ENCODE measurements around the gene TEAD1. TPM values are rescaled to one million over a fixed set of nuclear protein-coding genes. Genes with fewer than 3 reads are reported as not detected.

TEAD1 gene
- total and polyA plus RNA-seq, 9 of the 15 experiments (the other 6 are each of a cell fraction or from before 2014, with no cell fraction given), result 1.7 to 17.7 (median 10.8) TPM

- H3K9me3 ChIP-seq (replicated peaks; ENCODE audit: control insufficient read depth, insufficient read depth, low read depth, low read length), result no peaks in the 10 kb centered on the region
- H3K4me3 ChIP-seq, result no peak overlapping the region
- in situ Hi-C loops (cut with MboI), result no loop called here
- H3K9ac ChIP-seq (ENCODE audit: insufficient read depth in 1 of 2, low read depth in 2 of 2, low read length in 2 of 2), result no peak overlapping the region
- H2AFZ ChIP-seq (ENCODE audit: low read depth, low read length), result no peak overlapping the region
- POLR2A ChIA-PET, result interaction anchor here (0.7 kb wide), 1 partner anchor 20 kb away, joined by 3 read pairs; no protein-coding TSS in a partner anchor
- 50% methylated on average over 2 of the region's 2 CpGs for whole genome bisulfite sequencing (ENCODE audit: insufficient coverage, low coverage, missing lambda C conversion rate)
- BruUV-seq (replicated peaks), result no TSS peak
- DNase-seq (ENCODE audit: extremely low read depth in 1 of 4, low spot score in 3 of 4) (no peak), ATAC-seq (no peak), FAIRE-seq (no peak)
- H3K36me3 ChIP-seq (ENCODE audit: control insufficient read depth, insufficient read depth, low read length), result no peaks in the 10 kb centered on the region
- H3K9me1 ChIP-seq (ENCODE audit: control insufficient read depth, insufficient read depth, low read length), result no peaks in the 10 kb centered on the region
- no peak overlapping the region for H3K4me2 ChIP-seq (ENCODE audit: insufficient read depth, low read length)
- CTCF ChIA-PET (ENCODE audit: low intra/inter-chr PET ratio), result no interaction called here
- no peaks in the 10 kb centered on the region; a peak in 1 of 5 replicates for H3K4me1 ChIP-seq (replicated peaks in 1 of 2; ENCODE audit: control insufficient read depth in 2 of 2, insufficient read depth in 2 of 2, low read length in 2 of 2)
- no peaks in the 10 kb centered on the region for H3K27me3 ChIP-seq (ENCODE audit: control insufficient read depth in 2 of 2, insufficient read depth in 2 of 2, low read length in 2 of 2)
- no peaks in the 10 kb centered on the region for H4K20me1 ChIP-seq (replicated peaks; ENCODE audit: control insufficient read depth, insufficient read depth, low read length)
- no peak for TF ChIP-seq TAF7 (tag; IDR thresholded peaks at IDR 0.05)
- TF ChIP-seq ARID1B (IDR thresholded peaks at IDR 0.05), result 0 out of 2 replicates have a peak, but pooled peaks have one; percentile 9
- intact Hi-C loops (cut with micrococcal nuclease), result no loop called here
- H3K27ac ChIP-seq (ENCODE audit: extremely low read depth, low read depth, low read length), result no peak overlapping the region
- H3K79me2 ChIP-seq (ENCODE audit: control insufficient read depth, insufficient read depth, low read length), result no peaks in the 10 kb centered on the region
Observed at GRCh38 chr11:12778240-12778905, 104.2 kb downstream of the TEAD1 start.

GRCh38 chr11:12783765-12784164, 109.5 kb downstream of the TEAD1 start:
- WGBS (ENCODE audit: insufficient coverage, low coverage, missing lambda C conversion rate), result 83% methylated on average over 2 of the region's 2 CpGs
- no peak overlapping the region for H3K9ac ChIP-seq (ENCODE audit: insufficient read depth in 1 of 2, low read depth in 2 of 2, low read length in 2 of 2)
- no peaks in the 10 kb centered on the region for H4K20me1 ChIP-seq (replicated peaks; ENCODE audit: control insufficient read depth, insufficient read depth, low read length)
- no peak overlapping the region for H2AFZ ChIP-seq (ENCODE audit: low read depth, low read length)
- DNase-seq (ENCODE audit: extremely low read depth in 1 of 4, low spot score in 3 of 4), result no peak
- peaks cover 0 to 6% of the 10 kb centered on the region in 2 experiments; a peak in 1 of 5 replicates for H3K4me1 ChIP-seq (replicated peaks in 1 of 2; ENCODE audit: control insufficient read depth in 2 of 2, insufficient read depth in 2 of 2, low read length in 2 of 2)
- no peak overlapping the region for H3K4me3 ChIP-seq
- no peaks in the 10 kb centered on the region for H3K9me3 ChIP-seq (replicated peaks; ENCODE audit: control insufficient read depth, insufficient read depth, low read depth, low read length)
- no peak overlapping the region for H3K27ac ChIP-seq (ENCODE audit: extremely low read depth, low read depth, low read length)
- no peak overlapping the region for H3K4me2 ChIP-seq (ENCODE audit: insufficient read depth, low read length)
- FAIRE-seq, result no peak
- intact Hi-C loops (cut with micrococcal nuclease) (no loop called here), in situ Hi-C loops (cut with MboI) (no loop called here)
- BruUV-seq (replicated peaks), result no TSS peak
- no peak for ATAC-seq
- no peaks in the 10 kb centered on the region for H3K79me2 ChIP-seq (ENCODE audit: control insufficient read depth, insufficient read depth, low read length)
- ChIA-PET CTCF (ENCODE audit: low intra/inter-chr PET ratio) (interaction anchor here (0.6 kb wide), 1 partner anchor 11 kb away, joined by 4 read pairs; no protein-coding TSS in a partner anchor), POLR2A (interaction anchor here (1.2 to 1.6 kb wide), 2 partner anchors 10 to 462 kb away, joined by 3 read pairs; no protein-coding TSS in a partner anchor)
- no peaks in the 10 kb centered on the region for H3K9me1 ChIP-seq (ENCODE audit: control insufficient read depth, insufficient read depth, low read length)
- no peaks in the 10 kb centered on the region for H3K36me3 ChIP-seq (ENCODE audit: control insufficient read depth, insufficient read depth, low read length)
- H3K27me3 ChIP-seq (ENCODE audit: control insufficient read depth in 2 of 2, insufficient read depth in 2 of 2, low read length in 2 of 2), result no peaks in the 10 kb centered on the region
- no peak for TF ChIP-seq NFRKB (IDR thresholded peaks at IDR 0.05; ENCODE audit: low read depth)
- TF ChIP-seq ARID4B (CRISPR knock-in tag; IDR thresholded peaks at IDR 0.05), result no peak
- no peak for TF ChIP-seq ZBTB1 (CRISPR knock-in tag; IDR thresholded peaks at IDR 0.05; ENCODE audit: borderline replicate concordance, low read depth)
- TF ChIP-seq IRF9 (tag; IDR thresholded peaks at IDR 0.05), result no peak
- no peak for TF ChIP-seq CHCHD3 (CRISPR knock-in tag; IDR thresholded peaks at IDR 0.05)
- no peak for TF ChIP-seq ZNF57 (CRISPR knock-in tag; IDR thresholded peaks at IDR 0.05)
- no peak for TF ChIP-seq TFAM (CRISPR knock-in tag; conservative IDR thresholded peaks at IDR 0.05)
- no peak for TF ChIP-seq NCOA1 (IDR thresholded peaks at IDR 0.05; ENCODE audit: low read depth)
